ENCODE data around the gene RSBN1. TPM values are rescaled to one million over a fixed set of nuclear protein-coding genes. Genes with fewer than 3 reads are reported as not detected.
A peak's percentile ranks its signal among the peaks of the same experiment; 100 is the strongest.
"Not testable (repeated sequence)": the region's sequence is repeated elsewhere in the genome, so short reads cannot be mapped to it uniquely, and the experiment has no call there.

Gene RSBN1
- total and polyA plus RNA-seq, 8 donors: 15.6 to 26.8 (median 23.8) TPM

DNA sequence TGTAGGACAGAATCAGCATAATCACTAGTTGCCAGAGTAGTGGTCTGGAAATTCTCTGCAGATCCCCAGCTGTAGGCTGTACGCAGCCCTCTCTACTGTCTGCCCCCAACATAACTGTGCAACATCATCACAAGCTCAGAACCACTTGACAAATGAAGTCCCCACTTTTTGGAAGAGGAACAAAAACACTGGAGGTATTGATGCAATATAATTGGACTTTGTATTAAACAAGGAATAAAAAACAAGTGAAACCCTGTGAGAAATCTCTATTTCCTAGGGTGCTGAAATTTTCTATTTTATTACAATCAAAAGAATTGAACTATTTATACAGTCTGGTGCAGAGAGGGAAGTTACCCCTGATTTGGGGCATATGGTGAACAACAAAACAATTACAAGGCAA, 68.2 kb downstream of the RSBN1 start:
- ATAC-seq: no peak
- intact Hi-C loops (cut with DNase I): no loop called here
- Histone ChIP-seq H3K4me3 (no peak overlapping the region), H3K4me1 (no peaks in the 10 kb centered on the region), H3K27ac (no peak overlapping the region), H3K9me3 (no peaks in the 10 kb centered on the region), H3K36me3 (peaks cover 0 to 20% of the 10 kb centered on the region in 2 donors), H3K27me3 (no peaks in the 10 kb centered on the region)
- TF ChIP-seq, protein P1, sequence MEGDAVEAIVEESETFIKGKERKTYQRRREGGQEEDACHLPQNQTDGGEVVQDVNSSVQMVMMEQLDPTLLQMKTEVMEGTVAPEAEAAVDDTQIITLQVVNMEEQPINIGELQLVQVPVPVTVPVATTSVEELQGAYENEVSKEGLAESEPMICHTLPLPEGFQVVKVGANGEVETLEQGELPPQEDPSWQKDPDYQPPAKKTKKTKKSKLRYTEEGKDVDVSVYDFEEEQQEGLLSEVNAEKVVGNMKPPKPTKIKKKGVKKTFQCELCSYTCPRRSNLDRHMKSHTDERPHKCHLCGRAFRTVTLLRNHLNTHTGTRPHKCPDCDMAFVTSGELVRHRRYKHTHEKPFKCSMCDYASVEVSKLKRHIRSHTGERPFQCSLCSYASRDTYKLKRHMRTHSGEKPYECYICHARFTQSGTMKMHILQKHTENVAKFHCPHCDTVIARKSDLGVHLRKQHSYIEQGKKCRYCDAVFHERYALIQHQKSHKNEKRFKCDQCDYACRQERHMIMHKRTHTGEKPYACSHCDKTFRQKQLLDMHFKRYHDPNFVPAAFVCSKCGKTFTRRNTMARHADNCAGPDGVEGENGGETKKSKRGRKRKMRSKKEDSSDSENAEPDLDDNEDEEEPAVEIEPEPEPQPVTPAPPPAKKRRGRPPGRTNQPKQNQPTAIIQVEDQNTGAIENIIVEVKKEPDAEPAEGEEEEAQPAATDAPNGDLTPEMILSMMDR (IDR thresholded peaks at IDR 0.05): no peak
- no peak for DNase-seq

DNA sequence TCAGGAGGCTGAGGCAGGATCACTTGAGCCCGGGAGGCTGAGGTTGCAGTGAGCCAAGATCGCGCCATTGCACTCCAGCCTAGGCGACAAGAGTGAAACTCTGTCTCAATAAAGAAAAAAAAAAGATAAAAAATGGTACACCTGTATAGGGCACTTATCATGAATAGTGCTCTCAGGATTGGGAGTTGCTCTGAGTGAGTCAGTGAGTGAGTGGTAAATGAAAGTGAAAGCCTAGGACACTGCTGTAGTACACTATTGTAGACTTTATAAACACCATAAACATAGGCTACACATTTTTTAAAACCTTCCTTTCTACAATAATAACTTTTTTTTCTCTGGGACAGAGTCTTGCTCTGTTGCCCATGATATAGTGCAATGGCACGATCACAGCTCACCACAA, 69.8 kb downstream of the RSBN1 start:
- Histone ChIP-seq H3K27me3 (no peaks in the 10 kb centered on the region), H3K4me1 (no peaks in the 10 kb centered on the region), H3K4me3 (no peak overlapping the region), H3K36me3 (peaks cover 0 to 18% of the 10 kb centered on the region in 2 donors), H3K9me3 (no peaks in the 10 kb centered on the region), H3K27ac (no peak overlapping the region)
- no peak for DNase-seq
- peak; percentile 89 for ATAC-seq
- intact Hi-C loops (cut with DNase I): no loop called here
- TF ChIP-seq, protein P1 (IDR thresholded peaks at IDR 0.05): no peak

DNA sequence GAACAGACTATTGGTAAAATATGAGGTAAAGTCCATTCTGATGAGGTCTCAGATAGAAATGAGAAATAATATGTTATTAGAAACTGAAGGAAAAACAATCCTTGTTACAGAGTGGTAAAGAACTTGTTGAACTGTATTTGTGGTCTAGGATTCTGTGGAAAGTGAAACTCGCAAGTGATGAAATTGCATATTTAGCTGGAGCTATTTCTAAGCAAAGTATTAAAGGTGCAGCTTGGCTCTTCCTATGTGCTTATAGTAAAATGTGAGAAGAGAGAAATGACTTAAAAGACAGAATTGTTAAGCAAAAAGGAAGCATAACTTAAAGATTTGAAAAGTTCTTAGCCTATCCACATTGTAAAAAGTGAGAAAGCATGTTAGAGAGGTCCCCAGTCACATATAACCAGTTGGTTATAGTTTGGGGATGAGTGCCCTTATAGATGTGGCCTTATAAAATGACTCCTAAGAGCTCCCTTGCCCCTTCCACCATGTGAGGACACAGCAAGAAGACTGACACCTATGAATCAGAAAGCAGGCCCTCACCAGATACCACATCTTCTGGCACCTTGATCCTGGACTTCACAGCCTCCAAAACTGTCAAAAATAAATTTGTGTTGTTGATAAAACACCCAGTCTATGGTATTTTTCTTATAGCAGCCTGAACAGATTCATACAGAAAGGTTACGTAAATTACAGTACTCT, 77.8 kb downstream of the RSBN1 start:
- TF ChIP-seq, protein P1 (IDR thresholded peaks at IDR 0.05): no peak
- H3K36me3 ChIP-seq: peaks cover 0 to 76% of the 10 kb centered on the region in 2 donors
- no peak for ATAC-seq
- DNase-seq: no peak
- H3K27ac ChIP-seq: no peak overlapping the region
- H3K9me3 ChIP-seq: no peaks in the 10 kb centered on the region
- no peaks in the 10 kb centered on the region for H3K27me3 ChIP-seq
- H3K4me1 ChIP-seq: no peaks in the 10 kb centered on the region
- no peak overlapping the region for H3K4me3 ChIP-seq
- intact Hi-C loops (cut with DNase I): no loop called here

DNA sequence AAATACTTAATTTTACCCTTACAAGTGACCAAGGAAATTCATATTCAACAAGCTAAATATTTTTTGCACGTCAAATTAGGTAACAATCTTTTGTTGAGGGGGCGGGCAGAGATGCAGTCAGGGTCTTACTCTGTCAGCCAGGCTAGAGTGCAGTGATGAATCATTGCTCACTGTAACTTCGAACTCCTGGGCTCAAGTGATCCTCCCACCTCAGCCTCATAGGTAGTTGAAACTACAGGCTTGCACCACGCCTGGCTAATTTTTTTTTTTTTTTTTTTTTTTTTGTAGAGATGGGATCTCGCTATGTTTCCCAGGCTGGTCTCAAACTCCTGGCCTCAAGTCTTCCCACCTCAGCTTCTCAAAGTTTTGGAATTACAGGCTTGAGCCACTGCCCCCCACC, 79.5 kb downstream of the RSBN1 start:
- no peak for DNase-seq

DNA sequence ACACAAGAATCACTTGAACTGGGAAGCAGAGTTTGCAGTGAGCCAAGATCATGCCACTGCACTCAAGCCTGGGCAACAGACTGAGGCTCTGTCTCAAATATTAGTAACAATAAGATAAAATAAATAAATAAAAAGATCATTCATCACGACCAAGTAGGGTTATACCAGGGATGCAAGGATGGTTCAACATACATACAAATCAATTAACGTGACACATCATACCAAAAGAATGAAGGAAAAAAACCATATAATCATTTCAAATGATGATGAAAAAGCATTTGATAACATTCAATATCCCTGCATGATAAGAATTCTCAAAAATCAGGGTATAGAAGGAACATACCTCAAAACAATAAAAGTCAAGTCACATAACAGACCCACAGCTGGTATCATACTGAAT, 91.3 kb downstream of the RSBN1 start:
- Histone ChIP-seq H3K27me3 (no peaks in the 10 kb centered on the region), H3K4me3 (no peak overlapping the region), H3K9me3 (peaks cover 0 to 15% of the 10 kb centered on the region in 2 donors), H3K36me3 (peaks cover 0 to 93% of the 10 kb centered on the region in 2 donors), H3K27ac (no peak overlapping the region), H3K4me1 (no peaks in the 10 kb centered on the region)
- TF ChIP-seq, protein P1 (IDR thresholded peaks at IDR 0.05): no peak
- ATAC-seq (no peak), DNase-seq (no peak)
- intact Hi-C loops (cut with DNase I): no loop called here

More for the DNA sequence above, 79.5 kb downstream of the RSBN1 start:
- Histone ChIP-seq H3K36me3 (peaks cover 0 to 78% of the 10 kb centered on the region in 2 donors), H3K4me1 (no peaks in the 10 kb centered on the region), H3K9me3 (no peaks in the 10 kb centered on the region), H3K27ac (no peak overlapping the region), H3K27me3 (no peaks in the 10 kb centered on the region), H3K4me3 (no peak overlapping the region)
- intact Hi-C loops (cut with DNase I): no loop called here
- TF ChIP-seq, protein P1 (IDR thresholded peaks at IDR 0.05): no peak
- ATAC-seq: no peak

DNA sequence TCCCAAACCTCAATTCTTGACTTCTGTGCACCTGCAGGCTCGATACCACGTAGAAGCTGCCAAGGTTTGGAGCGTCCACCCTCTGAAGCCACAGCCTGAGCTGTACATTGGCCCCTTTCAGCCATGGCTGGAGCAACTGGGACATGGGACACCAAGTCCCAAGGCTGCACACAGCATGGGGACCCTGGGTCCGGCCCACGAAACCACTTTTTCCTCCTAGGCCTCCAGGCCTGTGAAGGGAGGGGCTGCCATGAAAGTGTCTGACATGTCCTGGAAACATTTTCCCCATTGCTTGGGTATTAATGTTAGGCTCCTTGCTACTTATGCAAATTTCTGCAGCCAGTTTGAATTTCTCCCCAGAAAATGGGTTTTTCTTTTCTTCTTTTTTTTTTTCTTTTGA, 93.7 kb downstream of the RSBN1 start:
- H3K36me3 ChIP-seq: peaks cover 0 to 86% of the 10 kb centered on the region in 2 donors
- not testable (repeated sequence) for H3K27me3 ChIP-seq, H3K4me1 ChIP-seq

DNA sequence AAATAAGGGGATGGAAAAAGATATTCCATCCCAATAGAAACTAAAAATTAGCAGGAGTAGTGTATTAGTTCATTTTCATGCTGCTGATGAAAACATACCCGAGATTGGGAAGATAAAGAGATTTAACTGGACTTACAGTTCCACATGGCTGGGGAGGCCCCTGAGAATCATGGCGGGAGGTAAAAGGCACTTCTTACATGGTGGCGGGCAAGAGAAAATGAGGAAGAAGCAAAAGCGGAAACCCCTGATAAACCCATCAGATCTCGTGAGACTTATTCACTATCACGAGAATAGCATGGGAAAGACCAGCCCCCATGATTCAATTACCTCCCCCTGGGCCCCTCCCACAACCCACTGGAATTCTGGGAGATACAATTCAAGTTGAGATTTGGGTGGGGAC, 94.8 kb downstream of the RSBN1 start:
- H3K27me3 ChIP-seq; DNase-seq; H3K4me3 ChIP-seq; intact Hi-C loops (cut with DNase I); H3K4me1 ChIP-seq; H3K27ac ChIP-seq; ATAC-seq: not testable (repeated sequence)
- Histone ChIP-seq H3K9me3 (peaks cover 0 to 15% of the 10 kb centered on the region in 2 donors), H3K36me3 (peaks cover 0 to 85% of the 10 kb centered on the region in 2 donors)

More for the DNA sequence above, 93.7 kb downstream of the RSBN1 start:
- DNase-seq; H3K27ac ChIP-seq; intact Hi-C loops (cut with DNase I); ATAC-seq; H3K4me3 ChIP-seq: not testable (repeated sequence)
- peaks cover 0 to 15% of the 10 kb centered on the region in 2 donors for H3K9me3 ChIP-seq

Data from left lung (tissue), 10 donors.